SK-N-SH treated with all-trans-retinoic acid at 6 μM for 48 hours (cell line): ENCODE results near the gene DNAH3.
"Not testable (repeated sequence)": the region's sequence is repeated elsewhere in the genome, so short reads cannot be mapped to it uniquely, and the experiment has no call there.

Source experiments
- ATAC-seq: fragments of 200-7000 bp; cut with Tn5 transposase; 3 replicates; pipeline ENCODE4 v1.9.1; 2020; ENCODE audit warnings: mild to moderate bottlenecking, moderate library complexity
- ARNTL ChIP-seq: fragments of 450-650 bp; formaldehyde crosslinking; IDR thresholded peaks from 2 replicates; pipeline ENCODE4 v1.5.0; 2020; ENCODE audit warnings: low read depth, mild to moderate bottlenecking, moderate library complexity, borderline replicate concordance
- BACH2 ChIP-seq: fragments of 250-450 bp; sonication (Bioruptor Pico); IDR thresholded peaks from 2 replicates; pipeline ENCODE4 v1.9.0; 2021; ENCODE audit warnings: mild to moderate bottlenecking, borderline replicate concordance
- CSDC2 ChIP-seq: fragments of 250-450 bp; sonication (Bioruptor Pico); IDR thresholded peaks from 2 replicates; pipeline ENCODE4 v1.5.0; 2020; ENCODE audit warnings: mild to moderate bottlenecking, moderate library complexity
- CSRNP3 ChIP-seq: fragments of 250-450 bp; sonication (Bioruptor Pico); IDR thresholded peaks from 2 replicates; pipeline ENCODE4 v1.5.1; 2021; ENCODE audit warnings: mild to moderate bottlenecking, moderate library complexity
- ESRRG ChIP-seq: fragments of 250-450 bp; sonication (Bioruptor Pico); IDR thresholded peaks from 2 replicates; pipeline ENCODE4 v1.6.1; 2021; ENCODE audit warnings: mild to moderate bottlenecking
- GLIS3 ChIP-seq: fragments of 250-450 bp; sonication (Bioruptor Pico); IDR thresholded peaks from 2 replicates; pipeline ENCODE4 v1.5.0; 2020; ENCODE audit warnings: mild to moderate bottlenecking, moderate library complexity
- POU6F1 ChIP-seq: fragments of 250-450 bp; sonication (Bioruptor Pico); IDR thresholded peaks from 2 replicates; pipeline ENCODE4 v1.8.0; 2021; ENCODE audit warnings: low read depth, mild to moderate bottlenecking, moderate library complexity, borderline replicate concordance
- PPARA ChIP-seq: fragments of 250-450 bp; sonication (Bioruptor Pico); IDR thresholded peaks from 2 replicates; pipeline ENCODE4 v1.5.0; 2020; ENCODE audit warnings: mild to moderate bottlenecking, borderline replicate concordance
- RARB ChIP-seq: fragments of 250-450 bp; sonication (Bioruptor Pico); IDR thresholded peaks from 2 replicates; pipeline ENCODE4 v1.8.0; 2021; ENCODE audit warnings: mild to moderate bottlenecking, moderate library complexity
- SNAI2 ChIP-seq: fragments of 250-450 bp; sonication (Bioruptor Pico); IDR thresholded peaks from 2 replicates; pipeline ENCODE4 v1.5.0; 2020; ENCODE audit warnings: mild to moderate bottlenecking, moderate library complexity
- TCF4 ChIP-seq: fragments of 250-450 bp; sonication (Bioruptor Pico); IDR thresholded peaks from 2 replicates; pipeline ENCODE4 v1.8.0; 2021; ENCODE audit warnings: mild to moderate bottlenecking, moderate library complexity, borderline replicate concordance
- TOX ChIP-seq: fragments of 250-450 bp; sonication (Bioruptor Pico); IDR thresholded peaks from 2 replicates; pipeline ENCODE4 v1.8.0; 2021; ENCODE audit warnings: mild to moderate bottlenecking, moderate library complexity, borderline replicate concordance
- TSHZ2 ChIP-seq: fragments of 250-450 bp; sonication (Bioruptor Pico); IDR thresholded peaks from 2 replicates; pipeline ENCODE4 v1.5.0; 2020; ENCODE audit warnings: mild to moderate bottlenecking, moderate library complexity
- ZC3H10 ChIP-seq: fragments of 250-450 bp; sonication (Bioruptor Pico); IDR thresholded peaks from 2 replicates; pipeline ENCODE4 v1.5.1; 2021; ENCODE audit warnings: mild to moderate bottlenecking, moderate library complexity
- ZFP3 ChIP-seq: fragments of 250-450 bp; sonication (Bioruptor Pico); IDR thresholded peaks from 2 replicates; pipeline ENCODE4 v1.5.0; 2020; ENCODE audit warnings: mild to moderate bottlenecking, moderate library complexity
- ZFP30 ChIP-seq: fragments of 450-650 bp; formaldehyde crosslinking; IDR thresholded peaks from 2 replicates; pipeline ENCODE4 v1.5.0; 2022; ENCODE audit warnings: mild to moderate bottlenecking, moderate library complexity
- ZNF565 ChIP-seq: fragments of 450-650 bp; formaldehyde crosslinking; conservative IDR thresholded peaks from 2 replicates; pipeline ENCODE4 v1.5.0; 2020; ENCODE audit warnings: low read depth, mild to moderate bottlenecking, moderate library complexity
- ZNF70 ChIP-seq: fragments of 450-650 bp; formaldehyde crosslinking; IDR thresholded peaks from 2 replicates; pipeline ENCODE4 v1.5.0; 2020; ENCODE audit warnings: mild to moderate bottlenecking, moderate library complexity
- ZNF8 ChIP-seq: fragments of 450-650 bp; formaldehyde crosslinking; IDR thresholded peaks from 2 replicates; pipeline ENCODE4 v1.5.0; 2020; ENCODE audit warnings: mild to moderate bottlenecking, moderate library complexity

DNAH3 gene

GRCh38 chr16:21117567-21117966 is 33.1 kb downstream of the DNAH3 start:
- no peak for ATAC-seq
- TF ChIP-seq POU6F1, result no peak
- TF ChIP-seq ZNF70 (CRISPR knock-in tag), result no peak
- TF ChIP-seq SNAI2, result no peak
- no peak for TF ChIP-seq TCF4 (CRISPR knock-in tag)
- TF ChIP-seq ARNTL (CRISPR knock-in tag), result no peak
- no peak for TF ChIP-seq GLIS3 (CRISPR knock-in tag)
- TF ChIP-seq TSHZ2, result no peak
- TF ChIP-seq TOX (CRISPR knock-in tag), result no peak
- TF ChIP-seq CSRNP3 (CRISPR knock-in tag), result no peak
- TF ChIP-seq ZNF8 (CRISPR knock-in tag), result no peak
- TF ChIP-seq ZC3H10 (CRISPR knock-in tag), result no peak
- TF ChIP-seq PPARA, result no peak
- TF ChIP-seq ZNF565, result no peak
- TF ChIP-seq, all 23 proteins: peak for 0

- ATAC-seq, result no peak
These were observed 34.4 kb downstream of the DNAH3 start for GRCh38 chr16:21116148-21116693.

GRCh38 chr16:21115551-21115950 is 35.1 kb downstream of the DNAH3 start:
- not testable (repeated sequence) for ATAC-seq

More at GRCh38 chr16:21116148-21116693, 34.4 kb downstream of the DNAH3 start:
- no peak for TF ChIP-seq CSDC2 (CRISPR knock-in tag)
- no peak for TF ChIP-seq TSHZ2
- TF ChIP-seq ZNF70 (CRISPR knock-in tag), result no peak
- TF ChIP-seq ZFP3 (CRISPR knock-in tag), result no peak
- TF ChIP-seq BACH2, result no peak
- no peak for TF ChIP-seq RARB (CRISPR knock-in tag)
- TF ChIP-seq ZFP30 (CRISPR knock-in tag), result no peak
- no peak for TF ChIP-seq TCF4 (CRISPR knock-in tag)
- no peak for TF ChIP-seq PPARA
- TF ChIP-seq ZC3H10 (CRISPR knock-in tag), result no peak
- TF ChIP-seq ESRRG (CRISPR knock-in tag), result no peak

- TF ChIP-seq ZNF70 (CRISPR knock-in tag), result no peak
- no peak; the same call in 1 of the 2 replicates for TF ChIP-seq TCF4 (CRISPR knock-in tag)
- no peak for TF ChIP-seq SNAI2
- no peak for TF ChIP-seq POU6F1
- no peak for TF ChIP-seq ZFP30 (CRISPR knock-in tag)
- no peak for TF ChIP-seq CSRNP3 (CRISPR knock-in tag)
- no peak for ATAC-seq
These were observed 46.4 kb downstream of the DNAH3 start for GRCh38 chr16:21103941-21104860.
